Measurements from ENCODE around the gene AMPD3.

The AMPD3 gene

GRCh38 chr11:10542776-10543175 is 87.7 kb downstream of the AMPD3 start:
- no peak for DNase-seq

- no peak for DNase-seq
Observed at GRCh38 chr11:10543782-10544181, 88.7 kb downstream of the AMPD3 start.

DNA sequence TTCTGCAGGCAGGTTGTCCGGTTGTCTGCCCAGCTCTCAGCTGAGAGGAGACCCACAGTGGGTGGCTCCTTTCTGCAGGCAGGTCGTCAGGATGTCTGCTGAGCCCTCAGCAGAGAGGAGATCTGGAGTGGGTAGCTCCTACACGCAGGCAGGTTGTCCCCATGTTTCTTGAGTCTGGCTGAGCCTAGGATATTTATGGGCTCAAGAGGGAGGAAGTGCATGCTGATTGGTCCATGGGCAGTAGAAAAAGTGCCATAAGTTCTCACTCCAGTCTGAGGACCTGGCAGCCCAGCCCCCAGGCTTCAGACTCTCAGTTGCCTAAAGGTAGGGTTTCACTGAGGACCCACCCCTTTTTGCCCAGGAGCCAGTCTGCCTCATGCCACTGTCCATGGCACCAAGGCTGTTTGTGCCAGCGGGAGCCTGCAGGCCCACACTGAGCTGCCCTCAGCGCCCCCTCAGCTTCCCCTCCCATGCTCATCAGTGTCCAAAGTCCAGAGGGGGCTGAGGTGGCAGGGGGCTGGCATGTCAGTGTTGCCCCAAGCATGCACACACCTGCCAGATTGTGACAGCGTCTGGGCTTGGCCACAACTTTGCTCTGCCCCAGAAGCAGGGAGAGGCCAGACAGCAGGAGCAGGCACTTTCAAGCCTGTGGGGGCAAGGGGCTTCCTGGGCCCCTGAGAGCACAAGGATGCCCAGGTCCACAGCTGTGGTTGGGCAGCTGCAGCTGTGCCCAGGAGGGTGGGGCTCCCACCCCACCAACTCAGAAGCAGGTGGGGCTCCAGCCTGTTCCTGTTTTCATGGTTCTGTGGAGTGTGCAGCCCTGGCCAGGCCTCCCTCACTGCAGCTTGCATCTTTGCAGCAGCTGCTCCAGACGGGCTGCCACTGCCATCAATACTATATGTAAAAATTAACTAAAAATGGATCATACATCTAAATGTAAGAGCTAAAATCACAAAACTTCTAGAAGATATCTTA is 89.7 kb downstream of the AMPD3 start:
- no peak for DNase-seq

- no peak for DNase-seq
Observed at GRCh38 chr11:10550503-10551289, 95.6 kb downstream of the AMPD3 start.

GRCh38 chr11:10551290-10551592 is 96.2 kb downstream of the AMPD3 start:
- no peak for DNase-seq

GRCh38 chr11:10551845-10552352 is 96.8 kb downstream of the AMPD3 start:
- no peak for DNase-seq

- no peak for DNase-seq
Observed at GRCh38 chr11:10556590-10556989, 101.5 kb downstream of the AMPD3 start.

All from inflammatory macrophage treated with lipopolysaccharide for 1 hour (primary cell).